Measurements from ENCODE around the gene BEND5.

BEND5 gene

DNA sequence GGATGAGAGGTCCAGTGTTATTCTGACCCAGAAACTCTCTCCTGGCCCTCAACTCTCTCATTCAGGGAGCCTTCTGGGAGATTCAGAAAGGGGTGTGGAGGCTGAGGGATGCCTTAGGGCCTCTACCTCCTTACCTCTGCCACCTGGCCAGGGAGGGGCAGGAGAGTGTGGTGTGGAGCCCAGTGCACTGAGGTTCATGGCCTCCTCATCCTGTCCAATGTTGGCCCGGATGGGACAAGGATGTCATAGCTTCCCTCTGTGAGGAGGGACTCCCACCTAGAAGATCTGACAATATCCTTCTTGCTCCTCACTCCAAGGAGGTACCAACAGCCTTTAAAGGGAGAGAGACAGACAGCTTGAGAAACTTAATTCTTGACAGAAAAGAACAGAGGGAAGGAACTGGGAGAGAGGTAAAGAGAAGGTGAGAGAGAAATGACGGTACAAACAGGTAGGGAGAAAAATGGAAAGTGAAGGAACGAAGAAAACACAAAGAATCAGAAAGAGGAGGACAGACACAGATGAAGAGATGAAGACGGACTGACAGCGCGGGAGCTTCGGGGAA is 779 bp downstream of the BEND5 start:
- Histone ChIP-seq H3K27me3 (ENCODE audit: insufficient read depth, low read depth, severe bottlenecking) (no peaks in the 10 kb centered on the region), H3K9me3 (ENCODE audit: severe bottlenecking) (no peaks in the 10 kb centered on the region), H3K36me3 (peaks cover 25% of the 10 kb centered on the region), H3K27ac (peak overlapping the region; percentile 83; the same call in 1 of the 2 replicates), H3K4me3 (ENCODE audit: low read depth, low read length) (peak overlapping the region; percentile 58)
- no peak for TF ChIP-seq CTCF (IDR thresholded peaks at IDR 0.05; ENCODE audit: low read depth, low read length)
- DNase-seq: no peak

GRCh38 chr1:48773133-48773532 is 3.6 kb downstream of the BEND5 start:
- no peak overlapping the region for H3K27ac ChIP-seq
- H3K36me3 ChIP-seq: peaks cover 27% of the 10 kb centered on the region
- H3K9me3 ChIP-seq (ENCODE audit: severe bottlenecking): no peaks in the 10 kb centered on the region
- H3K27me3 ChIP-seq (ENCODE audit: insufficient read depth, low read depth, severe bottlenecking): no peaks in the 10 kb centered on the region
- no peak for TF ChIP-seq CTCF (IDR thresholded peaks at IDR 0.05; ENCODE audit: low read depth, low read length)
- no peak overlapping the region for H3K4me3 ChIP-seq (ENCODE audit: low read depth, low read length)
- no peak for DNase-seq

DNA sequence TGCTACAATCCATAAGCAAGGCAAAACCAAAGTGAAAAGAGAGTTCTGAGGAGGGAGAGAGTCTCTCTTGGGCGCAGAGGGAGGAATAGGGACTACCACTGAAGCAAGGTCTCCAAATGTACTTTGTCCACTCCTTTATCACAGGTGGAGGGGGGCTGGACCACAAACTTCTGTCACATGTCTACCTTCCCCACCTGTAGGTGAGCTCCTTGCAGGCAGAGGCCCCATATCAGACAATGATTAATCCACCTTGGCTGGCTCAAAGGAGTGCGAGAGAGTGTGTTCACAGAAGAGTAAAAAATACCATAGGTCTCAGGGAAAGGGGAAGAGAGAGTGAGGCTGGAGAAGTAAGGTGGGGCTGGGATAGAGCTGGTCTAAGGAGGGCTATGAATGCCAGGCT is 4.5 kb downstream of the BEND5 start:
- DNase-seq: no peak
- Histone ChIP-seq H3K27me3 (ENCODE audit: insufficient read depth, low read depth, severe bottlenecking) (no peaks in the 10 kb centered on the region), H3K36me3 (peaks cover 28% of the 10 kb centered on the region), H3K27ac (no peak overlapping the region), H3K4me3 (ENCODE audit: low read depth, low read length) (no peak overlapping the region), H3K9me3 (ENCODE audit: severe bottlenecking) (no peaks in the 10 kb centered on the region)
- no peak for TF ChIP-seq CTCF (IDR thresholded peaks at IDR 0.05; ENCODE audit: low read depth, low read length)

GRCh38 chr1:48771561-48771960 is 5.1 kb downstream of the BEND5 start:
- no peak for TF ChIP-seq CTCF (IDR thresholded peaks at IDR 0.05; ENCODE audit: low read depth, low read length)
- Histone ChIP-seq H3K36me3 (peaks cover 34% of the 10 kb centered on the region), H3K27me3 (ENCODE audit: insufficient read depth, low read depth, severe bottlenecking) (no peaks in the 10 kb centered on the region), H3K4me3 (ENCODE audit: low read depth, low read length) (no peak overlapping the region), H3K27ac (no peak overlapping the region), H3K9me3 (ENCODE audit: severe bottlenecking) (no peaks in the 10 kb centered on the region)
- DNase-seq: no peak

DNA sequence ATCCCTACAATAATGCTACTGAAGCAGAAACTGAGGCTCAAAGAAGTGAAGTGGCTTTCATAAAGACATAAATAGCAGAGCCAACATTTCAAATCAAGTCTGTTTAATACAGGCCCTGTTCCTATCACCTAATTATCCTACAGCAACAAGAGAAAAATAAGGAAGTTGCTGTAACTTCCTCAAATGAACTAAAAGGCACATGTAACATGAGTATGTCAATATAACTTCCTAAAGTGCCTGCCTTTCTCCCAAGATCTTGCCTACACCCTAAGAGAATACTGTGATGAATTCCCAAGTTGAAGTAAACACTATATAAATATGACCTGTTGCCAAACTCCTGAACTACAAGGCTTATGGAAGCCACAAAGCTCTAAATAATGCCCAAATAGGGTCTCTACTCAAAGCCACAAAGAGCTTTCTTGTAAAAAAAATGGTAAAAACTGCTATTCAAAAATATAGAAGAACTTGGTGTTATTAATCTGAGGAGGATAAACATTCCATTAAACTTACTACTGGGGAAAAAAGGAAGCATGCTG is 8.6 kb downstream of the BEND5 start:
- no peaks in the 10 kb centered on the region for H3K27me3 ChIP-seq (ENCODE audit: insufficient read depth, low read depth, severe bottlenecking)
- no peak for TF ChIP-seq CTCF (IDR thresholded peaks at IDR 0.05; ENCODE audit: low read depth, low read length)
- H3K27ac ChIP-seq: no peak overlapping the region
- no peaks in the 10 kb centered on the region for H3K9me3 ChIP-seq (ENCODE audit: severe bottlenecking)
- DNase-seq: no peak
- H3K4me3 ChIP-seq (ENCODE audit: low read depth, low read length): no peak overlapping the region
- H3K36me3 ChIP-seq: peaks cover 30% of the 10 kb centered on the region

DNA sequence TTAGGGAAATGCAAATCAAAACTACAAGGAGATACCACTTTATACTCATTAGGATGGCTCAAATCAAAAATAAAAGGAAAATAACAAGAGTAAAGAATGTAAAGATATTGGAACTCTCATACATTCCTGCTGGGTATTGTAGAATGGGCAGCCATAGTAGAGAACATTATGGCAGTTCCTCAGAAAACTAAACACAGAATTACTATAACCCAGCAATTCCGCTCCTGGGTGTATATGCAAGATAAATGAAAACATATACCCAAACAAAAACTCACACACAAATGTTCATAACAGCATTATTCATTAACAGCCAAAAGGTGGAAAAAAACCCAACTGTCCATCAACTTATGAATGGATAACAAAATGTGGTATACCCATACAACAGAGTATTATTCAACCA is 11.4 kb downstream of the BEND5 start:
- no peak overlapping the region for H3K4me3 ChIP-seq (ENCODE audit: low read depth, low read length)
- H3K27me3 ChIP-seq (ENCODE audit: insufficient read depth, low read depth, severe bottlenecking): no peaks in the 10 kb centered on the region
- H3K9me3 ChIP-seq (ENCODE audit: severe bottlenecking): no peaks in the 10 kb centered on the region
- DNase-seq: no peak
- peaks cover 31% of the 10 kb centered on the region for H3K36me3 ChIP-seq
- no peak overlapping the region for H3K27ac ChIP-seq
- no peak for TF ChIP-seq CTCF (IDR thresholded peaks at IDR 0.05; ENCODE audit: low read depth, low read length)
